Raji (cell line): ENCODE data around the gene CCR9.

Experiments
- POLR2A ChIP-seq: IDR thresholded peaks from 2 replicates; pipeline ENCODE4 v1.6.1; 2011; ENCODE audit warnings: low read depth, low read length, control low read depth; ENCODE audit not compliant: insufficient read depth

CCR9 gene

GRCh38 chr3:45892161-45892560 lies 5.8 kb downstream of the CCR9 start:
- no peak for TF ChIP-seq POLR2A

GRCh38 chr3:45894015-45894414 lies 7.7 kb downstream of the CCR9 start:
- TF ChIP-seq POLR2A: no peak

- TF ChIP-seq POLR2A: no peak
Measured at GRCh38 chr3:45895686-45896468, 9.5 kb downstream of the CCR9 start.

GRCh38 chr3:45896956-45897355 lies 10.6 kb downstream of the CCR9 start:
- no peak for TF ChIP-seq POLR2A

GRCh38 chr3:45904931-45905330 lies 18.6 kb downstream of the CCR9 start:
- TF ChIP-seq POLR2A: no peak

- TF ChIP-seq POLR2A: no peak
Measured at GRCh38 chr3:45905755-45906154, 19.4 kb downstream of the CCR9 start.

GRCh38 chr3:45906681-45907407 lies 20.5 kb downstream of the CCR9 start:
- no peak for TF ChIP-seq POLR2A

- TF ChIP-seq POLR2A: no peak
Measured at GRCh38 chr3:45907769-45908705, 21.7 kb downstream of the CCR9 start.

- TF ChIP-seq POLR2A: no peak
Measured at GRCh38 chr3:45908761-45909160, 22.4 kb downstream of the CCR9 start.

- no peak for TF ChIP-seq POLR2A
Measured at GRCh38 chr3:45909542-45909941, 23.2 kb downstream of the CCR9 start.

- TF ChIP-seq POLR2A: no peak
Measured at GRCh38 chr3:45910892-45911291, 24.5 kb downstream of the CCR9 start.

GRCh38 chr3:45911511-45912226 lies 25.3 kb downstream of the CCR9 start:
- TF ChIP-seq POLR2A: no peak

GRCh38 chr3:45912435-45912834 lies 26.1 kb downstream of the CCR9 start:
- no peak for TF ChIP-seq POLR2A

GRCh38 chr3:45914362-45915058 lies 28.2 kb downstream of the CCR9 start:
- no peak for TF ChIP-seq POLR2A

- no peak for TF ChIP-seq POLR2A
Measured at GRCh38 chr3:45915059-45915439, 28.7 kb downstream of the CCR9 start.
